KBM-7 (cell line): Measurements from ENCODE around the gene DLGAP4.
"Not testable (repeated sequence)": the region's sequence is repeated elsewhere in the genome, so short reads cannot be mapped to it uniquely, and the experiment has no call there.

Source experiments
- DNase-seq: peaks from one replicate; pipeline ENCODE4 v3.0.0-alpha.2; 2015
- in situ Hi-C: fragments of 300-500 bp; cut with MboI; formaldehyde crosslinking; loops from 2 replicates; pipeline ENCODE4 v1.14.3; 2020; ENCODE audit warnings: low sequenced_read_pairs, low pct_unique_long_range_greater_than_20kb, mixed read lengths

The DLGAP4 gene

GRCh38 chr20:36367370-36367745, 61.2 kb downstream of the DLGAP4 start:
- DNase-seq = no peak
- in situ Hi-C loops = no loop called here

GRCh38 chr20:36367907-36368799, 62.0 kb downstream of the DLGAP4 start:
- in situ Hi-C loops = no loop called here
- DNase-seq = no peak

- in situ Hi-C loops = no loop called here
- DNase-seq = no peak
Measured at GRCh38 chr20:36368869-36369268, 62.7 kb downstream of the DLGAP4 start.

- in situ Hi-C loops = no loop called here
- DNase-seq = no peak
Measured at GRCh38 chr20:36369739-36370138, 63.6 kb downstream of the DLGAP4 start.

- DNase-seq = no peak
- in situ Hi-C loops = no loop called here
Measured at GRCh38 chr20:36370991-36371790, 65.1 kb downstream of the DLGAP4 start.

- DNase-seq = no peak
- in situ Hi-C loops = no loop called here
Measured at GRCh38 chr20:36372666-36373065, 66.5 kb downstream of the DLGAP4 start.

GRCh38 chr20:36373089-36373488, 67.0 kb downstream of the DLGAP4 start:
- in situ Hi-C loops = no loop called here
- DNase-seq = no peak

GRCh38 chr20:36374995-36375394, 68.9 kb downstream of the DLGAP4 start:
- in situ Hi-C loops = no loop called here
- DNase-seq = no peak

GRCh38 chr20:36377348-36378326, 71.5 kb downstream of the DLGAP4 start:
- no peak for DNase-seq
- in situ Hi-C loops = no loop called here

GRCh38 chr20:36378686-36379085, 72.5 kb downstream of the DLGAP4 start:
- DNase-seq = no peak
- in situ Hi-C loops = no loop called here

- in situ Hi-C loops, DNase-seq: not testable (repeated sequence)
Measured at GRCh38 chr20:36379914-36380313, 73.8 kb downstream of the DLGAP4 start.

- peak; percentile 85 for DNase-seq
- in situ Hi-C loops = no loop called here
Measured at GRCh38 chr20:36384022-36384619, 78.0 kb downstream of the DLGAP4 start.

- in situ Hi-C loops = no loop called here
- no peak for DNase-seq
Measured at GRCh38 chr20:36385503-36385902, 79.4 kb downstream of the DLGAP4 start.

GRCh38 chr20:36386236-36386635, 80.1 kb downstream of the DLGAP4 start:
- DNase-seq = no peak
- in situ Hi-C loops = no loop called here

- in situ Hi-C loops = no loop called here
- DNase-seq = no peak
Measured at GRCh38 chr20:36390269-36390668, 84.1 kb downstream of the DLGAP4 start.

GRCh38 chr20:36390719-36391415, 84.7 kb downstream of the DLGAP4 start:
- in situ Hi-C loops = no loop called here
- DNase-seq = no peak

- in situ Hi-C loops = no loop called here
- no peak for DNase-seq
Measured at GRCh38 chr20:36391456-36391855, 85.3 kb downstream of the DLGAP4 start.

GRCh38 chr20:36391955-36392354, 85.8 kb downstream of the DLGAP4 start:
- no peak for DNase-seq
- in situ Hi-C loops = no loop called here
